BE2C (cell line): ENCODE results near the gene NOP9.

Experiments used
- DNase-seq: peaks from one replicate; pipeline ENCODE4 v3.0.0-alpha.2; 2020
- H3K27me3 ChIP-seq: fragments of 250-450 bp; sonication (Bioruptor Pico); 2 replicates; pipeline ENCODE4 v1.5.1; 2020; ENCODE audit warnings: mild to moderate bottlenecking
- H3K36me3 ChIP-seq: fragments of 250-450 bp; sonication (Bioruptor Pico); 2 replicates; pipeline ENCODE4 v1.5.1; 2020; ENCODE audit warnings: mild to moderate bottlenecking
- H3K4me1 ChIP-seq: fragments of 250-450 bp; sonication (Bioruptor Pico); 2 replicates; pipeline ENCODE4 v1.5.1; 2020
- H3K4me3 ChIP-seq: 2 replicates; pipeline ENCODE4 v1.5.1; 2011; ENCODE audit warnings: low read depth, low read length
- H3K9me3 ChIP-seq: fragments of 250-450 bp; sonication (Bioruptor Pico); 2 replicates; pipeline ENCODE4 v1.5.1; 2020
- TF ChIP-seq, protein P1 (sequence below): IDR thresholded peaks from 2 replicates; pipeline ENCODE4 v1.5.1; 2012; ENCODE audit warnings: mild to moderate bottlenecking, low read depth, low read length

The NOP9 gene

DNA sequence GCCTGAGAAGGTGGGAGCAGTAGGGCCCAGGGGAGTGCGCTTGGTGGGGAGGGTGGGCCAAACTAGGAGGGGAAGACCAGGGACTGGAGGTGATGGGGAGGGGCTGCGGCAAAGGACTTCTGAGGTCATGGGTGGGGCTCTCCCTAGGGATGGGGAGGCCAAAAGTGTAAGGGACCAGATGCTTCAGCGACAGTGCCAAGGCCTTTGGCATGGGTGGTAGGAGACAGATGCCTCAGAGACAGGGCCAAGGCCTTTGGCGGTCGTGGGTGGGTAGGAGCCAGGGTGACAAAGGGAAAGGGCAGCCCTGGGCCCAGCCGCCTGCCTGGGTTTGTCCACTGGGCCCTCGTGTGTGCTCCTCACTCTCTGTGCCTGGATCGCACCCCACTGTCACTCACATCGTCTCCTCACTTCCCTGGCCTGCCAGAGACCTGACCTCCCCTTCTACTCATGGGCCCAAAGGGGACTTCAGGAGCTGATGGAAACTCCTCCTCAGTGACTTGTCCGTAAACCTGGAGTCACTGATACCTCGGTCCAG is 15.1 kb upstream of the NOP9 start:
- H3K27me3 ChIP-seq, result no peaks in the 10 kb centered on the region
- TF ChIP-seq, protein P1, sequence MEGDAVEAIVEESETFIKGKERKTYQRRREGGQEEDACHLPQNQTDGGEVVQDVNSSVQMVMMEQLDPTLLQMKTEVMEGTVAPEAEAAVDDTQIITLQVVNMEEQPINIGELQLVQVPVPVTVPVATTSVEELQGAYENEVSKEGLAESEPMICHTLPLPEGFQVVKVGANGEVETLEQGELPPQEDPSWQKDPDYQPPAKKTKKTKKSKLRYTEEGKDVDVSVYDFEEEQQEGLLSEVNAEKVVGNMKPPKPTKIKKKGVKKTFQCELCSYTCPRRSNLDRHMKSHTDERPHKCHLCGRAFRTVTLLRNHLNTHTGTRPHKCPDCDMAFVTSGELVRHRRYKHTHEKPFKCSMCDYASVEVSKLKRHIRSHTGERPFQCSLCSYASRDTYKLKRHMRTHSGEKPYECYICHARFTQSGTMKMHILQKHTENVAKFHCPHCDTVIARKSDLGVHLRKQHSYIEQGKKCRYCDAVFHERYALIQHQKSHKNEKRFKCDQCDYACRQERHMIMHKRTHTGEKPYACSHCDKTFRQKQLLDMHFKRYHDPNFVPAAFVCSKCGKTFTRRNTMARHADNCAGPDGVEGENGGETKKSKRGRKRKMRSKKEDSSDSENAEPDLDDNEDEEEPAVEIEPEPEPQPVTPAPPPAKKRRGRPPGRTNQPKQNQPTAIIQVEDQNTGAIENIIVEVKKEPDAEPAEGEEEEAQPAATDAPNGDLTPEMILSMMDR, result no peak
- H3K4me1 ChIP-seq, result no peaks in the 10 kb centered on the region
- DNase-seq, result no peak
- H3K4me3 ChIP-seq, result no peak overlapping the region
- H3K36me3 ChIP-seq, result no peaks in the 10 kb centered on the region
- H3K9me3 ChIP-seq, result no peaks in the 10 kb centered on the region

DNA sequence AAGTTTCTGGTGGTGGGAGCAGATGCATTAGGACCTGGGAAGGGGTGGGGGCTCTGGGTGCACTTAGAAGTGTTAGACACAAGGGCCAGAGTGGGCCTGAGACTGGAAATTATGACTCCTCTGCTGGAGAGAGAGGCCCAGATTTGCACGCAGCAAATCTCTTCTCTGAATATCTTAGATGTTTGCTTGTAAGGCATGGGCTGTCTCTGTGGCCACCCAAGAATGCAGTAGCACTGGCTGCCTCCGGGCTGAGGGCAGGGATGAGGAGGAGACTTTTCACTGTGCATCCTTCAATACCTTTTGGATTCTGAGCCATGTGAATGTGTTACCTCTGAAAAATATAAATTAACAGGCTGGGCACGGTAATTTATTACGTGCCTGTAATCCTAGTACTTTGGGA is 14.3 kb upstream of the NOP9 start:
- DNase-seq, result no peak
- Histone ChIP-seq H3K4me3 (no peak overlapping the region), H3K36me3 (no peaks in the 10 kb centered on the region), H3K9me3 (no peaks in the 10 kb centered on the region), H3K27me3 (no peaks in the 10 kb centered on the region), H3K4me1 (no peaks in the 10 kb centered on the region)
- TF ChIP-seq, protein P1, result no peak

DNA sequence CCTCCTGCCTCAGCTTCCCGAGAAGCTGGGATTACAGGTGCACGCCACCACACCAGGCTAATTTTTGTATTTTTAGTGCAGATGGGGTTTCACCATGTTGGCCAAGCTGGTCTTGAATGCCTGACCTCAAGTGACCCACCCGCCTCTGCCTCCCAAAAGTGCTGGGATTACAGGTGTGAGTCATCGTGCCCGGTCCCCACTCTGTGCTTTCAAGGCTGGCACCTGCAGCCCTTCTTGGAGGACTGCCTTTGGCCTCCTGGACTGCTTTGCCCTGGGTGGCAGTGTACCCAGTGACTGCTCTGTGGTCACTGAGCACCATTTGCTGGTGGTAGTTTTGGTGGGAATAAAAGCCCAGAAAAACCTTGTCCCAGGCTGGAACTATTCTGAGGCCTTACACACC is 12.7 kb upstream of the NOP9 start:
- no peaks in the 10 kb centered on the region for H3K36me3 ChIP-seq
- no peaks in the 10 kb centered on the region for H3K27me3 ChIP-seq
- DNase-seq, result no peak
- TF ChIP-seq, protein P1, result no peak
- no peak overlapping the region for H3K4me3 ChIP-seq
- H3K4me1 ChIP-seq, result no peaks in the 10 kb centered on the region
- H3K9me3 ChIP-seq, result no peaks in the 10 kb centered on the region

DNA sequence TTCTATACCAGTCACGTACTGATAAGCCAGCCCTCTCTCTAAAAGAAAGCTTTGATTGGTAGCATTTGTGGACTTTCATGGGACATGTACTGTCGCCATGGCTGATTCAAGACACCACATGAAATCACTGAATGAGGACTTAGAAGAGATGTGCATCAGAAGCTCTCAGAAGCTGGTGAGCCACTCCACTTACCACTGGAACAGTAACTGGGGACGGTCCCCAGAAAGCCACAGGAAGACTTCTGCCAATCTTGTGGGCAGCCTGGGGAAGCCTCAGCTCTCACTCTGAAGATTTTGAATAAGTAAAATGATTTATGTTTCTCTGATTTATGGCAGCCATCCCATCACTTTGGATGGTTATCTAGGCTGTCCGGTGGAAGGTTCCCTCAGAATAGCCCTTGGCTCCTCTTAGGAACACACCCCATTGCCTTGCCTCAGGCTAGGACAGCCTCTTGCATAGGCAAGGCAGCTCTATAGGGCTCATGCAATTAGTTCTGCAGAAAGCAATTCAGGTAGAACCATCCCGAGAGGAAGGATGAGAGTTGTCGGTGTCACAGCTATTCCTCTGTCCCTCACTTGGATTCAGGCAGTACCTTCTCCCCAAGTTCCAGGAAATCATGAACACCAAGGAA is 9.9 kb upstream of the NOP9 start:
- TF ChIP-seq, protein P1, result no peak

DNA sequence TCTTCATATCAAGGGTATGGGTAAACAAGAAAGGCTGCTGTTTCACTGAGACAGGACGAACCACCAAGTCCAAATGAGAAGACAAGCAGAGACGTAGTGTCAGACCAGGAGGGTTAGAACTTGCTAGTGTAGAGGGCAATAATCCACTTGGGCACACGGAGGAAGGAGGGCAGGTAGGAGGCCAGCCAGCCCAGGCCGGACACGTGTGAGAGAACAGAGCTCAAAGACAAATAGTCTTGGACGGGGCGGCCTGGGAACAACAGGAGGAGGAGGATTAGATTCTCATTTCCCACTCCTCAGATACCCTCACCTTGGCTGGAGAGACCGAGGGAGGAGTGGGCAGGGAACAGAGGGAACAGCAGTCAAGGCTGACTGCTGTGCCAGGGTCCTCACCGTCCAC is 8.9 kb upstream of the NOP9 start:
- no peaks in the 10 kb centered on the region for H3K36me3 ChIP-seq
- H3K27me3 ChIP-seq, result no peaks in the 10 kb centered on the region
- no peaks in the 10 kb centered on the region for H3K4me1 ChIP-seq
- TF ChIP-seq, protein P1, result no peak
- H3K4me3 ChIP-seq, result no peak overlapping the region
- no peak for DNase-seq
- H3K9me3 ChIP-seq, result no peaks in the 10 kb centered on the region

More for the DNA sequence above, 9.9 kb upstream of the NOP9 start:
- no peaks in the 10 kb centered on the region for H3K9me3 ChIP-seq
- H3K4me1 ChIP-seq, result no peaks in the 10 kb centered on the region
- DNase-seq, result no peak
- H3K4me3 ChIP-seq, result no peak overlapping the region
- H3K27me3 ChIP-seq, result no peaks in the 10 kb centered on the region
- H3K36me3 ChIP-seq, result no peaks in the 10 kb centered on the region

DNA sequence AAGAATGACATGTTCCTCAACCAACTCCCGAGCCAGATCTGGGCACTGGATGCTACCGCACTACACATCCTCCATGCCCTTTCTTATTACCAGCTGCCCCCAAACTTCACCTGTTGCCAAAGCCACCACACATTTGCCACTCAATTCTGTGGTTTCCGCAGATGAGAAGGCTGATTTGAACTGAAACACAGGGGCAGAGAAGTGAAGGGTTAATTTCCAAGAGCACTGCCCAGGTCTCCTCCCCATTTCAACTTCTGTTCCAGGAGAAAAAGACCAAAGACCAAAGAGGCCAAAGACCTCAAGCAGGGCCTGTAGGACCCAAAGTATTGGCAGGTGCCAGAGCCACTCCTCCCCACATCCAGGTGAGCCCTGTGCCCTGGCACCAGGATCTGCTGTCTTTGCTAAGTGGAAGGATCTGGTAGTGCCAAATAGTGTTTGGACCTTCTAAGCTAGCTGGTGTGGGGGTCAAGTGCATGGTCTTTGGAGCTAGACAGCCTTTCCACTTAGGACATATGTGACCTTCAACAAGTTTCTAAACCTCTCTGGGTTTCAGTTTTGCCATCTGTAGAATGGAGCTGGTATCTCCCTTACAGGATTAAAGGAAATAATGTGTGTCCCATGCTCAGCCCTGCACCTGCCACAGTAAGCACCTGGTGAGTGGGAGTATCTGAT is 8.1 kb upstream of the NOP9 start:
- DNase-seq, result no peak
- Histone ChIP-seq H3K36me3 (no peaks in the 10 kb centered on the region), H3K9me3 (no peaks in the 10 kb centered on the region), H3K4me1 (no peaks in the 10 kb centered on the region), H3K27me3 (no peaks in the 10 kb centered on the region), H3K4me3 (no peak overlapping the region)
- TF ChIP-seq, protein P1, result no peak
